ENCODE measurements around the gene DEPDC4. TPM values are rescaled to one million over a fixed set of nuclear protein-coding genes. Genes with fewer than 3 reads are reported as not detected.
A peak's percentile ranks its signal among the peaks of the same experiment; 100 is the strongest.
"Not testable (repeated sequence)": the region's sequence is repeated elsewhere in the genome, so short reads cannot be mapped to it uniquely, and the experiment has no call there.

Gene DEPDC4
- polyA plus RNA-seq, 2 donors = 0.59 to 0.68 TPM

GRCh38 chr12:100265732-100266584 lies 921 bp downstream of the DEPDC4 start:
- H3K9me3 ChIP-seq (ENCODE audit: control insufficient read depth in 2 of 2, insufficient read depth in 1 of 2, low read depth in 1 of 2, low read length in 1 of 2) = no peaks in the 10 kb centered on the region
- peak overlapping the region in 1 of 2 donors; percentile 98 for H3K4me3 ChIP-seq (ENCODE audit: low read depth in 1 of 2, low read length in 2 of 2)
- no peaks in the 10 kb centered on the region for H3K36me3 ChIP-seq (ENCODE audit: control insufficient read depth in 2 of 2, insufficient read depth in 2 of 2, low read length in 1 of 2)
- H3K27me3 ChIP-seq (ENCODE audit: control insufficient read depth in 1 of 2, insufficient read depth in 2 of 2, low read length in 2 of 2) = no peaks in the 10 kb centered on the region
- H3K27ac ChIP-seq (ENCODE audit: low read depth in 2 of 2, low read length in 1 of 2) = peak overlapping the region; percentile 63 to 93
- 59 to 71% methylated on average over 11 of the region's 11 CpGs for WGBS, 2 donors
- no peaks in the 10 kb centered on the region for H3K4me1 ChIP-seq (ENCODE audit: control insufficient read depth in 2 of 2, insufficient read depth in 2 of 2, low read length in 1 of 2)

- H3K4me1 ChIP-seq (ENCODE audit: control insufficient read depth in 2 of 2, insufficient read depth in 2 of 2, low read length in 1 of 2); H3K36me3 ChIP-seq (ENCODE audit: control insufficient read depth in 2 of 2, insufficient read depth in 2 of 2, low read length in 1 of 2); H3K4me3 ChIP-seq (ENCODE audit: low read depth in 1 of 2, low read length in 2 of 2); H3K9me3 ChIP-seq (ENCODE audit: control insufficient read depth in 2 of 2, insufficient read depth in 1 of 2, low read depth in 1 of 2, low read length in 1 of 2); H3K27me3 ChIP-seq (ENCODE audit: control insufficient read depth in 1 of 2, insufficient read depth in 2 of 2, low read length in 2 of 2); H3K27ac ChIP-seq (ENCODE audit: low read depth in 2 of 2, low read length in 1 of 2): not testable (repeated sequence)
- 94 to 98% methylated on average over 5 of the region's 5 CpGs for WGBS, 2 donors
Observed at GRCh38 chr12:100265107-100265506, 1.8 kb downstream of the DEPDC4 start.

GRCh38 chr12:100263131-100263530 lies 3.7 kb downstream of the DEPDC4 start:
- Histone ChIP-seq H3K36me3 (ENCODE audit: control insufficient read depth in 2 of 2, insufficient read depth in 2 of 2, low read length in 1 of 2) (no peaks in the 10 kb centered on the region), H3K4me1 (ENCODE audit: control insufficient read depth in 2 of 2, insufficient read depth in 2 of 2, low read length in 1 of 2) (no peaks in the 10 kb centered on the region), H3K9me3 (ENCODE audit: control insufficient read depth in 2 of 2, insufficient read depth in 1 of 2, low read depth in 1 of 2, low read length in 1 of 2) (no peaks in the 10 kb centered on the region), H3K4me3 (ENCODE audit: low read depth in 1 of 2, low read length in 2 of 2) (no peak overlapping the region), H3K27me3 (ENCODE audit: control insufficient read depth in 1 of 2, insufficient read depth in 2 of 2, low read length in 2 of 2) (no peaks in the 10 kb centered on the region), H3K27ac (ENCODE audit: low read depth in 2 of 2, low read length in 1 of 2) (no peak overlapping the region)
- 87 to 89% methylated on average over 5 of the region's 5 CpGs for WGBS, 2 donors

- WGBS, 2 donors = 94 to 95% methylated on average over 1 of the region's 1 CpG
- Histone ChIP-seq H3K4me1 (ENCODE audit: control insufficient read depth in 2 of 2, insufficient read depth in 2 of 2, low read length in 1 of 2) (no peaks in the 10 kb centered on the region), H3K27me3 (ENCODE audit: control insufficient read depth in 1 of 2, insufficient read depth in 2 of 2, low read length in 2 of 2) (no peaks in the 10 kb centered on the region), H3K9me3 (ENCODE audit: control insufficient read depth in 2 of 2, insufficient read depth in 1 of 2, low read depth in 1 of 2, low read length in 1 of 2) (no peaks in the 10 kb centered on the region), H3K4me3 (ENCODE audit: low read depth in 1 of 2, low read length in 2 of 2) (no peak overlapping the region), H3K27ac (ENCODE audit: low read depth in 2 of 2, low read length in 1 of 2) (no peak overlapping the region), H3K36me3 (ENCODE audit: control insufficient read depth in 2 of 2, insufficient read depth in 2 of 2, low read length in 1 of 2) (no peaks in the 10 kb centered on the region)
Observed at GRCh38 chr12:100258127-100258526, 8.8 kb downstream of the DEPDC4 start.

- 52 to 72% methylated on average over 1 of the region's 1 CpG for WGBS, 2 donors
Observed at GRCh38 chr12:100254876-100255275, 12.0 kb downstream of the DEPDC4 start.

GRCh38 chr12:100253437-100253836 lies 13.4 kb downstream of the DEPDC4 start:
- WGBS, 2 donors = 92 to 98% methylated on average over 1 of the region's 1 CpG
- Histone ChIP-seq H3K9me3 (ENCODE audit: control insufficient read depth in 2 of 2, insufficient read depth in 1 of 2, low read depth in 1 of 2, low read length in 1 of 2) (no peaks in the 10 kb centered on the region), H3K36me3 (ENCODE audit: control insufficient read depth in 2 of 2, insufficient read depth in 2 of 2, low read length in 1 of 2) (no peaks in the 10 kb centered on the region), H3K27ac (ENCODE audit: low read depth in 2 of 2, low read length in 1 of 2) (no peak overlapping the region), H3K4me3 (ENCODE audit: low read depth in 1 of 2, low read length in 2 of 2) (no peak overlapping the region), H3K4me1 (ENCODE audit: control insufficient read depth in 2 of 2, insufficient read depth in 2 of 2, low read length in 1 of 2) (no peaks in the 10 kb centered on the region), H3K27me3 (ENCODE audit: control insufficient read depth in 1 of 2, insufficient read depth in 2 of 2, low read length in 2 of 2) (no peaks in the 10 kb centered on the region)

More at GRCh38 chr12:100254876-100255275, 12.0 kb downstream of the DEPDC4 start:
- no peak overlapping the region for H3K4me3 ChIP-seq (ENCODE audit: low read depth in 1 of 2, low read length in 2 of 2)
- no peak overlapping the region for H3K27ac ChIP-seq (ENCODE audit: low read depth in 2 of 2, low read length in 1 of 2)
- H3K9me3 ChIP-seq (ENCODE audit: control insufficient read depth in 2 of 2, insufficient read depth in 1 of 2, low read depth in 1 of 2, low read length in 1 of 2) = no peaks in the 10 kb centered on the region
- no peaks in the 10 kb centered on the region for H3K4me1 ChIP-seq (ENCODE audit: control insufficient read depth in 2 of 2, insufficient read depth in 2 of 2, low read length in 1 of 2)
- no peaks in the 10 kb centered on the region for H3K36me3 ChIP-seq (ENCODE audit: control insufficient read depth in 2 of 2, insufficient read depth in 2 of 2, low read length in 1 of 2)
- H3K27me3 ChIP-seq (ENCODE audit: control insufficient read depth in 1 of 2, insufficient read depth in 2 of 2, low read length in 2 of 2) = no peaks in the 10 kb centered on the region

- H3K27me3 ChIP-seq (ENCODE audit: control insufficient read depth in 1 of 2, insufficient read depth in 2 of 2, low read length in 2 of 2) = no peaks in the 10 kb centered on the region
- H3K4me1 ChIP-seq (ENCODE audit: control insufficient read depth in 2 of 2, insufficient read depth in 2 of 2, low read length in 1 of 2) = no peaks in the 10 kb centered on the region
- no peaks in the 10 kb centered on the region for H3K36me3 ChIP-seq (ENCODE audit: control insufficient read depth in 2 of 2, insufficient read depth in 2 of 2, low read length in 1 of 2)
- no peaks in the 10 kb centered on the region for H3K9me3 ChIP-seq (ENCODE audit: control insufficient read depth in 2 of 2, insufficient read depth in 1 of 2, low read depth in 1 of 2, low read length in 1 of 2)
- 60 to 69% methylated on average over 2 of the region's 2 CpGs for WGBS, 2 donors
- H3K27ac ChIP-seq (ENCODE audit: low read depth in 2 of 2, low read length in 1 of 2) = no peak overlapping the region
- no peak overlapping the region for H3K4me3 ChIP-seq (ENCODE audit: low read depth in 1 of 2, low read length in 2 of 2)
Observed at GRCh38 chr12:100251917-100252316, 15.0 kb downstream of the DEPDC4 start.

- Histone ChIP-seq H3K27ac (ENCODE audit: low read depth in 2 of 2, low read length in 1 of 2) (no peak overlapping the region), H3K4me3 (ENCODE audit: low read depth in 1 of 2, low read length in 2 of 2) (no peak overlapping the region), H3K9me3 (ENCODE audit: control insufficient read depth in 2 of 2, insufficient read depth in 1 of 2, low read depth in 1 of 2, low read length in 1 of 2) (no peaks in the 10 kb centered on the region), H3K36me3 (ENCODE audit: control insufficient read depth in 2 of 2, insufficient read depth in 2 of 2, low read length in 1 of 2) (no peaks in the 10 kb centered on the region), H3K4me1 (ENCODE audit: control insufficient read depth in 2 of 2, insufficient read depth in 2 of 2, low read length in 1 of 2) (no peaks in the 10 kb centered on the region), H3K27me3 (ENCODE audit: control insufficient read depth in 1 of 2, insufficient read depth in 2 of 2, low read length in 2 of 2) (no peaks in the 10 kb centered on the region)
- 92 to 95% methylated on average over 7 of the region's 7 CpGs for WGBS, 2 donors
Observed at GRCh38 chr12:100249941-100250340, 16.9 kb downstream of the DEPDC4 start.

GRCh38 chr12:100248886-100249285 lies 18.0 kb downstream of the DEPDC4 start:
- Histone ChIP-seq H3K4me3 (ENCODE audit: low read depth in 1 of 2, low read length in 2 of 2) (no peak overlapping the region), H3K27ac (ENCODE audit: low read depth in 2 of 2, low read length in 1 of 2) (no peak overlapping the region), H3K27me3 (ENCODE audit: control insufficient read depth in 1 of 2, insufficient read depth in 2 of 2, low read length in 2 of 2) (no peaks in the 10 kb centered on the region), H3K4me1 (ENCODE audit: control insufficient read depth in 2 of 2, insufficient read depth in 2 of 2, low read length in 1 of 2) (no peaks in the 10 kb centered on the region), H3K9me3 (ENCODE audit: control insufficient read depth in 2 of 2, insufficient read depth in 1 of 2, low read depth in 1 of 2, low read length in 1 of 2) (no peaks in the 10 kb centered on the region), H3K36me3 (ENCODE audit: control insufficient read depth in 2 of 2, insufficient read depth in 2 of 2, low read length in 1 of 2) (no peaks in the 10 kb centered on the region)

GRCh38 chr12:100247765-100248164 lies 19.1 kb downstream of the DEPDC4 start:
- H3K36me3 ChIP-seq (ENCODE audit: control insufficient read depth in 2 of 2, insufficient read depth in 2 of 2, low read length in 1 of 2) = no peaks in the 10 kb centered on the region
- H3K9me3 ChIP-seq (ENCODE audit: control insufficient read depth in 2 of 2, insufficient read depth in 1 of 2, low read depth in 1 of 2, low read length in 1 of 2) = no peaks in the 10 kb centered on the region
- no peak overlapping the region for H3K27ac ChIP-seq (ENCODE audit: low read depth in 2 of 2, low read length in 1 of 2)
- no peaks in the 10 kb centered on the region for H3K4me1 ChIP-seq (ENCODE audit: control insufficient read depth in 2 of 2, insufficient read depth in 2 of 2, low read length in 1 of 2)
- no peaks in the 10 kb centered on the region for H3K27me3 ChIP-seq (ENCODE audit: control insufficient read depth in 1 of 2, insufficient read depth in 2 of 2, low read length in 2 of 2)
- 97% methylated on average over 4 of the region's 4 CpGs for WGBS, 2 donors
- no peak overlapping the region for H3K4me3 ChIP-seq (ENCODE audit: low read depth in 1 of 2, low read length in 2 of 2)

Data from esophagus (tissue), 2 donors.